K562 (cell line): ENCODE data around the gene PET100. TPM values are rescaled to one million over a fixed set of nuclear protein-coding genes. Genes with fewer than 3 reads are reported as not detected.
A peak's percentile ranks its signal among the peaks of the same experiment; 100 is the strongest.

Experiments used
- CEBPB ChIP-seq: fragments of 450-650 bp; IDR thresholded peaks from 2 replicates; pipeline ENCODE4 v1.6.1; 2016; ENCODE audit warnings: missing genetic modification characterization, missing compliant biosample characterization
- DEAF1 ChIP-seq: fragments of 450-650 bp; formaldehyde crosslinking; IDR thresholded peaks from 2 replicates; pipeline ENCODE4 v1.4.0; 2020; ENCODE audit warnings: mild to moderate bottlenecking, moderate library complexity
- E2F6 ChIP-seq, 2 experiments: IDR thresholded peaks; 2 replicates each; pipeline ENCODE4 v1.6.1; 2011; ENCODE audit warnings: borderline replicate concordance in 1 of 2, control low read depth in 1 of 2, low read depth in 1 of 2, low read length in 1 of 2, mild to moderate bottlenecking in 1 of 2, mixed read lengths in 1 of 2, moderate library complexity in 1 of 2; ENCODE audit not compliant: insufficient read depth in 1 of 2, insufficient read length in 1 of 2, poor library complexity in 1 of 2, severe bottlenecking in 1 of 2; ENCODE audit errors: extremely low read depth in 1 of 2
- GMEB1 ChIP-seq: fragments of 250-450 bp; sonication (Bioruptor Pico); IDR thresholded peaks from 2 replicates; pipeline ENCODE4 v1.4.0; 2020; ENCODE audit warnings: mild to moderate bottlenecking
- HNRNPUL1 ChIP-seq: fragments of 200-400 bp; formaldehyde crosslinking; IDR thresholded peaks from 2 replicates; pipeline ENCODE4 v1.6.1; 2017; ENCODE audit warnings: low read length
- KAT2B ChIP-seq: IDR thresholded peaks from one replicate; pipeline ENCODE4 v1.6.1; 2012; ENCODE audit warnings: low read depth, mild to moderate bottlenecking, control low read depth, inconsistent platforms, low read length, moderate library complexity
- KLF13 ChIP-seq: fragments of 450-650 bp; IDR thresholded peaks from 2 replicates; pipeline ENCODE4 v1.6.1; 2016; ENCODE audit warnings: missing genetic modification characterization, low read depth, mild to moderate bottlenecking, missing compliant biosample characterization, moderate library complexity, borderline replicate concordance
- MNT ChIP-seq, 2 experiments: fragments of 450-650 bp; conservative IDR thresholded peaks; 2 replicates each; pipeline ENCODE4 v1.6.1; 2017; ENCODE audit warnings: mild to moderate bottlenecking in 2 of 2, moderate library complexity in 2 of 2
- NCOR1 ChIP-seq: fragments of 450-650 bp; IDR thresholded peaks from 2 replicates; pipeline ENCODE4 v1.6.1; 2016; ENCODE audit warnings: mild to moderate bottlenecking, moderate library complexity
- NFE2L1 ChIP-seq: fragments of 450-650 bp; IDR thresholded peaks from 2 replicates; pipeline ENCODE4 v1.6.1; 2016; ENCODE audit warnings: missing genetic modification characterization, low read depth, mild to moderate bottlenecking, missing compliant biosample characterization, moderate library complexity, borderline replicate concordance
- POLR2A ChIP-seq: fragments of 450-650 bp; conservative IDR thresholded peaks from 2 replicates; pipeline ENCODE4 v1.6.1; 2016
- SUPT5H ChIP-seq: fragments of 450-650 bp; IDR thresholded peaks from 2 replicates; pipeline ENCODE4 v1.6.1; 2016
- TAF9B ChIP-seq: fragments of 450-650 bp; IDR thresholded peaks from 2 replicates; pipeline ENCODE4 v1.6.1; 2018; ENCODE audit warnings: mild to moderate bottlenecking; ENCODE audit not compliant: partially characterized antibody
- ZFX ChIP-seq: sonication (generic); formaldehyde crosslinking; IDR thresholded peaks from 2 replicates; pipeline ENCODE4 v1.8.0; 2022; ENCODE audit warnings: mild to moderate bottlenecking, missing genetic modification reagents, moderate library complexity
- ZNF174 ChIP-seq: fragments of 250-450 bp; sonication (Bioruptor Pico); IDR thresholded peaks from 2 replicates; pipeline ENCODE4 v1.4.0; 2020; ENCODE audit warnings: mild to moderate bottlenecking
- ZNF23 ChIP-seq: fragments of 250-450 bp; sonication (Bioruptor Pico); IDR thresholded peaks from 2 replicates; pipeline ENCODE4 v1.4.0; 2020; ENCODE audit warnings: mild to moderate bottlenecking
- ZNF511 ChIP-seq: sonication (generic); formaldehyde crosslinking; IDR thresholded peaks from 2 replicates; pipeline ENCODE4 v1.8.0; 2022; ENCODE audit warnings: mild to moderate bottlenecking, missing genetic modification reagents
- polyA plus RNA-seq, 8 experiments: library from polyadenylated mRNA; depleted of rRNA in 4 of 8; stranded (reverse) in 5 of 8; unstranded in 3 of 8; fragments of >200 nt; fragmentation: Nextera tagmentation in 2 of 8; fragmentation: Illumina TruSeq in 1 of 8; extraction: Ambion mirVana in 2 of 8; extraction: Trizol in 1 of 8; gene quantifications; 2 replicates each; pipeline versions ENCODE4 v1.2.1 to v1.2.3, GENCODE V29; 2011 to 2014; ENCODE audit warnings: inconsistent platforms in 1 of 8, missing spikeins in 1 of 8
- total RNA-seq, 7 experiments: library from RNA; depleted of rRNA in 6 of 7; stranded (reverse); fragments of >200 nt in 6 of 7; fragmentation: Illumina TruSeq in 2 of 7; extraction: Trizol in 2 of 7; gene quantifications; 2 replicates each; pipeline versions ENCODE4 v1.2.1 to v1.2.3, GENCODE V29; 2011 to 2021; ENCODE audit warnings: low replicate concordance in 1 of 7

PET100 gene
- total and polyA plus RNA-seq, 9 of the 15 experiments (the other 6 are each of a cell fraction or from before 2014, with no cell fraction given), result 62.3 to 351 (median 98.3) TPM

GRCh38 chr19:7680606-7681339, 51.2 kb downstream of the PET100 start, which contains the start of gene TRAPPC5 (continued):
- no peak for TF ChIP-seq TAF9B
- peak; percentile 62 for TF ChIP-seq SUPT5H
- TF ChIP-seq E2F6 (IDR thresholded peaks at IDR 0.05; ENCODE audit: borderline replicate concordance in 1 of 2, extremely low read depth in 1 of 2, insufficient read depth in 1 of 2, insufficient read length in 1 of 2, low read depth in 1 of 2, low read length in 1 of 2, poor library complexity in 1 of 2, severe bottlenecking in 1 of 2), result peak in 1 of 2 experiments; percentile 32
- no peak for TF ChIP-seq HNRNPUL1
- TF ChIP-seq ZNF23 (CRISPR knock-in tag), result no peak
- peak; percentile 24; the same call in 1 of the 2 replicates for TF ChIP-seq ZFX (CRISPR knock-in tag)
- TF ChIP-seq ZNF174 (CRISPR knock-in tag), result no peak
- peak; percentile 50; the same call in 1 of the 2 replicates for TF ChIP-seq GMEB1 (CRISPR knock-in tag)
- peak; percentile 79 for TF ChIP-seq DEAF1 (CRISPR knock-in tag)
- no peak for TF ChIP-seq CEBPB (tag)
- no peak for TF ChIP-seq NCOR1
- peak; percentile 58; the same call in 1 of the 2 replicates for TF ChIP-seq POLR2A
- no peak for TF ChIP-seq KAT2B
- TF ChIP-seq KLF13 (tag), result peak; percentile 95; the same call in 1 of the 2 replicates
- no peak for TF ChIP-seq NFE2L1 (tag)
- peak in 1 of 2 experiments; percentile 39; a peak in 1 of 4 replicates for TF ChIP-seq MNT (conservative IDR thresholded peaks at IDR 0.05)
- peak; percentile 39; the same call in 1 of the 2 replicates for TF ChIP-seq ZNF511 (CRISPR knock-in tag)
